HepG2 (cell line): Measurements from ENCODE around the gene ZNF581. TPM values are rescaled to one million over a fixed set of nuclear protein-coding genes. Genes with fewer than 3 reads are reported as not detected.

Source experiments
- ETV5 ChIP-seq: IDR thresholded peaks from 2 replicates; pipeline ENCODE4 v1.6.1; 2018; ENCODE audit warnings: missing biosample characterization, missing genetic modification reagents, inconsistent platforms, borderline replicate concordance
- KIAA2018 ChIP-seq: sonication (generic); formaldehyde crosslinking; IDR thresholded peaks from 2 replicates; pipeline ENCODE4 v1.5.0; 2020; ENCODE audit warnings: mild to moderate bottlenecking, missing genetic modification reagents, borderline replicate concordance
- MBNL3 ChIP-seq: fragments of 250-450 bp; sonication (Bioruptor Pico); conservative IDR thresholded peaks from 2 replicates; pipeline ENCODE4 v1.8.0; 2022; ENCODE audit warnings: mild to moderate bottlenecking, inconsistent platforms
- MTERF4 ChIP-seq: sonication (generic); formaldehyde crosslinking; IDR thresholded peaks from 2 replicates; pipeline ENCODE4 v1.8.0; 2023; ENCODE audit warnings: mild to moderate bottlenecking, missing genetic modification reagents
- PRPF4 ChIP-seq: fragments of 200-400 bp; formaldehyde crosslinking; IDR thresholded peaks from 2 replicates; pipeline ENCODE4 v1.6.1; 2016; ENCODE audit warnings: low read length, low read depth; ENCODE audit not compliant: poor library complexity, severe bottlenecking
- SKIL ChIP-seq: sonication (generic); formaldehyde crosslinking; IDR thresholded peaks from 2 replicates; pipeline ENCODE4 v1.8.0; 2022; ENCODE audit warnings: missing genetic modification reagents, mild to moderate bottlenecking, moderate library complexity, borderline replicate concordance
- ZBTB2 ChIP-seq: sonication (generic); formaldehyde crosslinking; IDR thresholded peaks from 2 replicates; pipeline ENCODE4 v1.8.0; 2022; ENCODE audit warnings: low read depth, missing genetic modification reagents
- ZNF142 ChIP-seq: sonication (generic); formaldehyde crosslinking; IDR thresholded peaks from 2 replicates; pipeline ENCODE4 v1.4.0; 2020; ENCODE audit warnings: missing genetic modification reagents
- ZNF33A ChIP-seq: sonication (generic); formaldehyde crosslinking; IDR thresholded peaks from 2 replicates; pipeline ENCODE4 v1.5.1; 2020; ENCODE audit warnings: missing genetic modification reagents, mild to moderate bottlenecking, moderate library complexity, borderline replicate concordance
- polyA plus RNA-seq, 8 experiments: library from polyadenylated mRNA; depleted of rRNA in 3 of 8; stranded (reverse) in 7 of 8; unstranded in 1 of 8; fragments of >200 nt; fragmentation: Illumina TruSeq in 4 of 8; extraction: Trizol in 4 of 8; gene quantifications; 2 replicates each; pipeline versions ENCODE4 v1.2.1 to v1.2.3, GENCODE V29; 2011 to 2016; ENCODE audit warnings: low read depth in 4 of 8, missing spikeins in 1 of 8, mixed read lengths in 1 of 8; ENCODE audit not compliant: insufficient read depth in 1 of 8
- total RNA-seq, 5 experiments: library from RNA; depleted of rRNA; stranded (reverse); fragments of >200 nt; fragmentation: Illumina TruSeq; extraction: Trizol; gene quantifications; 2 replicates each; pipeline ENCODE4 v1.2.3, GENCODE V29; 2016; ENCODE audit warnings: low read depth in 1 of 5

ZNF581 gene
- total and polyA plus RNA-seq, 2 of the 13 experiments (the other 11 are each of a cell fraction or from before 2014, with no cell fraction given): 19.6 to 49.5 TPM

GRCh38 chr19:55605207-55605636, 38.2 kb upstream of the ZNF581 start (continued):
- no peak for TF ChIP-seq MTERF4 (CRISPR knock-in tag)
- TF ChIP-seq ZNF142: peak; percentile 83
- peak; percentile 98 for TF ChIP-seq ZBTB2 (CRISPR knock-in tag)
- TF ChIP-seq SKIL (CRISPR knock-in tag): no peak
- no peak for TF ChIP-seq KIAA2018 (CRISPR knock-in tag)
- no peak for TF ChIP-seq PRPF4
- no peak for TF ChIP-seq ZNF33A
- TF ChIP-seq MBNL3 (CRISPR knock-in tag): no peak
- peak; percentile 73; the same call in 1 of the 2 replicates for TF ChIP-seq ETV5 (CRISPR knock-in tag)
